Suprapubic skin (tissue), 4 donors: Measurements from ENCODE around the gene SCGB1C1. TPM values are rescaled to one million over a fixed set of nuclear protein-coding genes. Genes with fewer than 3 reads are reported as not detected.

Experiments
- DNase-seq, 2 donors: peaks; one replicate each; pipeline ENCODE4 v3.0.0-alpha.2; 2019; ENCODE audit warnings: low spot score in 2 of 2
- H3K27ac ChIP-seq: fragments of 200-600 bp; sonication (generic); one replicate; pipeline ENCODE4 v1.5.1; 2019
- H3K27me3 ChIP-seq: fragments of 200-600 bp; sonication (generic); one replicate; pipeline ENCODE4 v1.5.1; 2019
- H3K36me3 ChIP-seq: fragments of 200-600 bp; sonication (generic); one replicate; pipeline ENCODE4 v1.5.1; 2019
- H3K4me1 ChIP-seq: fragments of 200-600 bp; sonication (generic); one replicate; pipeline ENCODE4 v1.5.1; 2019
- H3K4me3 ChIP-seq: fragments of 200-600 bp; sonication (generic); one replicate; pipeline ENCODE4 v1.5.1; 2019; ENCODE audit warnings: mild to moderate bottlenecking
- H3K9me3 ChIP-seq: fragments of 200-600 bp; sonication (generic); one replicate; pipeline ENCODE4 v1.5.1; 2019
- CTCF ChIP-seq, 2 donors: fragments of 200-600 bp in 1 of 2; fragments of 450-650 bp in 1 of 2; sonication (generic) in 1 of 2; IDR thresholded peaks; one replicate each; pipeline ENCODE4 v1.5.1; 2016 to 2019; ENCODE audit warnings: antibody characterized with exemption in 2 of 2, mild to moderate bottlenecking in 1 of 2, moderate library complexity in 1 of 2
- EP300 ChIP-seq: sonication (generic); formaldehyde crosslinking; IDR thresholded peaks from one replicate; pipeline ENCODE4 v1.6.1; 2017; ENCODE audit warnings: antibody characterized with exemption
- POLR2A ChIP-seq, 2 donors: fragments of 450-650 bp; IDR thresholded peaks; one replicate each; pipeline ENCODE4 v1.6.1; 2017; ENCODE audit warnings: antibody characterized with exemption in 2 of 2, mild to moderate bottlenecking in 2 of 2, moderate library complexity in 2 of 2
- POLR2AphosphoS5 ChIP-seq, 3 donors: sonication (generic); formaldehyde crosslinking; IDR thresholded peaks; one replicate each; pipeline ENCODE4 v1.6.1; 2017; ENCODE audit warnings: antibody characterized with exemption in 3 of 3
- WGBS: methylation state at CpG from one replicate; pipeline ENCODE4 v1.1.5; 2018; 5-methylcytosine and 5-hydroxymethylcytosine counted together
- total RNA-seq, 4 donors: library from RNA; depleted of rRNA; stranded (reverse); fragments of >200 nt; gene quantifications; one replicate each; pipeline ENCODE4 v1.1.0, GENCODE V29; 2016

The SCGB1C1 gene
- total RNA-seq, 4 donors from 2014 or later = not detected

- peaks cover 60% of the 10 kb centered on the region for H3K36me3 ChIP-seq
- TF ChIP-seq POLR2AphosphoS5 (IDR thresholded peaks at IDR 0.05) = no peak
- TF ChIP-seq POLR2A (IDR thresholded peaks at IDR 0.05) = no peak
- TF ChIP-seq EP300 = no peak
- no peak for TF ChIP-seq CTCF (IDR thresholded peaks at IDR 0.05)
- peaks cover 13% of the 10 kb centered on the region for H3K4me1 ChIP-seq
- no peak overlapping the region for H3K4me3 ChIP-seq
- no peaks in the 10 kb centered on the region for H3K27me3 ChIP-seq
- H3K9me3 ChIP-seq = no peaks in the 10 kb centered on the region
- no peak overlapping the region for H3K27ac ChIP-seq
- no peak for DNase-seq
- WGBS = 87% methylated on average over 5 of the region's 5 CpGs
These were observed 48.8 kb downstream of the SCGB1C1 start for GRCh38 chr11:241634-242033.

Other genes with a start within 250 kb of the SCGB1C1 start
- gene BET1L, start 14.3 kb downstream of the SCGB1C1 start, total RNA-seq = 10 to 100 TPM; 25.8 to 31.7 (median 27.9) TPM
- 10 to 100 TPM; 62.4 to 90.1 (median 80.9) TPM for gene RIC8A, start 14.6 kb downstream of the SCGB1C1 start, total RNA-seq
- gene SIRT3, start 43.3 kb downstream of the SCGB1C1 start, total RNA-seq = 10 to 100 TPM in 3 of 4 donors, 1 to 10 TPM in 1; 9.1 to 20.1 (median 13.3) TPM
- 10 to 100 TPM; 70.3 to 97.8 (median 87.3) TPM for gene PSMD13, start 43.9 kb downstream of the SCGB1C1 start, total RNA-seq
- 1 to 10 TPM in 1 of 4 donors, under 1 TPM in 3; 0.15 to 1.3 (median 0.64) TPM for gene NLRP6, start 85.3 kb downstream of the SCGB1C1 start, total RNA-seq
- 10 to 100 TPM in 2 of 4 donors, 1 to 10 TPM in 2; 3.5 to 22.0 (median 8.1) TPM for gene PGGHG, start 96.0 kb downstream of the SCGB1C1 start, total RNA-seq
- not detected for gene IFITM5, start 106.4 kb downstream of the SCGB1C1 start, total RNA-seq
- 10 to 100 TPM; 25.6 to 84.1 (median 45.1) TPM for gene IFITM2, start 114.7 kb downstream of the SCGB1C1 start, total RNA-seq
- gene IFITM1, start 121.0 kb downstream of the SCGB1C1 start, total RNA-seq = 100 to 1,000 TPM in 1 of 4 donors, 10 to 100 TPM in 3; 50.7 to 128 (median 67.6) TPM
- gene IFITM3, start 127.8 kb downstream of the SCGB1C1 start, total RNA-seq = 100 to 1,000 TPM in 2 of 4 donors, 10 to 100 TPM in 2; 69.6 to 160 (median 110) TPM
- gene B4GALNT4, start 176.4 kb downstream of the SCGB1C1 start, total RNA-seq = 1 to 10 TPM; 1.2 to 3.0 (median 1.6) TPM
- 100 to 1,000 TPM; 318 to 486 (median 428) TPM for gene PKP3, start 201.1 kb downstream of the SCGB1C1 start, total RNA-seq
- gene SIGIRR, start 221.9 kb downstream of the SCGB1C1 start, total RNA-seq = 10 to 100 TPM; 14.2 to 26.0 (median 16.5) TPM
- gene ANO9, start 248.9 kb downstream of the SCGB1C1 start, total RNA-seq = 100 to 1,000 TPM in 2 of 4 donors, 10 to 100 TPM in 2; 76.8 to 166 (median 103) TPM